ENCODE measurements around the gene RASGRP4. TPM values are rescaled to one million over a fixed set of nuclear protein-coding genes. Genes with fewer than 3 reads are reported as not detected.
A peak's percentile ranks its signal among the peaks of the same experiment; 100 is the strongest.

Gene RASGRP4
- polyA plus RNA-seq, 2 of the 4 experiments (the other 2 are of a cell fraction): 0.22 to 0.30 TPM

DNA sequence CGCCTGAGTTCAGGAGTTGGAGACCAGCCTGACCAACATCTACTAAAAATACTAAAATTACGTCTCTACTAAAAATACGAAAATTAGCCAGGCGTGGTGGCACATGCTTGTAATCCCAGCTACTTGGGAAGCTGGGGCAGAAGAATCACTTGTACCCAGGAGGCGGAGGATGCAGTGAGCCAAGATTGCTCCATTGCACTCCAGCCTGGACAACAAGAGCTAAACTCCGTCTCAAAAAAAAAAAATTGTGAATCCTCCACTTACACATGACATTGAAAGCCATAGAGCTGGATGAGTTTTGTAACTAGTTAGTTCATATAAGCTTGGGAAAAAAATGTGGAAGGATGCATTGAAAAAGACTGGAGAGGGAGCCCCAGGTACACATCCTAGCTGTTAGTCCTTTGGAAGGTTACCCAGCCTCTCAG is 52.1 kb downstream of the RASGRP4 start:
- DNase-seq (ENCODE audit: low read depth in 1 of 2, low spot score in 1 of 2) (no peak), FAIRE-seq (no peak), ATAC-seq (no peak)
- ChIA-PET CTCF (interaction anchor here (0.6 to 7.3 kb wide), 37 partner anchors 9 to 472 kb away, joined by 3 to 67 read pairs (median 4); partner anchors contain the start of genes CATSPERG, FAM98C, GGN and KCNK6), POLR2A (interaction anchor here (0.6 to 3.5 kb wide), 27 partner anchors 8 to 557 kb away, joined by 3 to 89 read pairs (median 5); partner anchors contain the start of genes C19orf33, CATSPERG, EIF3K and FAM98C)
- 60% methylated on average over 6 of the region's 6 CpGs for WGBS (ENCODE audit: missing lambda C conversion rate)
- peak overlapping the region; percentile 75 for H3K4me2 ChIP-seq
- no peaks in the 10 kb centered on the region for H3K9me3 ChIP-seq
- peak overlapping the region; percentile 42 for H3K4me3 ChIP-seq
- H3K4me1 ChIP-seq: peaks cover 17% of the 10 kb centered on the region
- TF ChIP-seq, protein P1, sequence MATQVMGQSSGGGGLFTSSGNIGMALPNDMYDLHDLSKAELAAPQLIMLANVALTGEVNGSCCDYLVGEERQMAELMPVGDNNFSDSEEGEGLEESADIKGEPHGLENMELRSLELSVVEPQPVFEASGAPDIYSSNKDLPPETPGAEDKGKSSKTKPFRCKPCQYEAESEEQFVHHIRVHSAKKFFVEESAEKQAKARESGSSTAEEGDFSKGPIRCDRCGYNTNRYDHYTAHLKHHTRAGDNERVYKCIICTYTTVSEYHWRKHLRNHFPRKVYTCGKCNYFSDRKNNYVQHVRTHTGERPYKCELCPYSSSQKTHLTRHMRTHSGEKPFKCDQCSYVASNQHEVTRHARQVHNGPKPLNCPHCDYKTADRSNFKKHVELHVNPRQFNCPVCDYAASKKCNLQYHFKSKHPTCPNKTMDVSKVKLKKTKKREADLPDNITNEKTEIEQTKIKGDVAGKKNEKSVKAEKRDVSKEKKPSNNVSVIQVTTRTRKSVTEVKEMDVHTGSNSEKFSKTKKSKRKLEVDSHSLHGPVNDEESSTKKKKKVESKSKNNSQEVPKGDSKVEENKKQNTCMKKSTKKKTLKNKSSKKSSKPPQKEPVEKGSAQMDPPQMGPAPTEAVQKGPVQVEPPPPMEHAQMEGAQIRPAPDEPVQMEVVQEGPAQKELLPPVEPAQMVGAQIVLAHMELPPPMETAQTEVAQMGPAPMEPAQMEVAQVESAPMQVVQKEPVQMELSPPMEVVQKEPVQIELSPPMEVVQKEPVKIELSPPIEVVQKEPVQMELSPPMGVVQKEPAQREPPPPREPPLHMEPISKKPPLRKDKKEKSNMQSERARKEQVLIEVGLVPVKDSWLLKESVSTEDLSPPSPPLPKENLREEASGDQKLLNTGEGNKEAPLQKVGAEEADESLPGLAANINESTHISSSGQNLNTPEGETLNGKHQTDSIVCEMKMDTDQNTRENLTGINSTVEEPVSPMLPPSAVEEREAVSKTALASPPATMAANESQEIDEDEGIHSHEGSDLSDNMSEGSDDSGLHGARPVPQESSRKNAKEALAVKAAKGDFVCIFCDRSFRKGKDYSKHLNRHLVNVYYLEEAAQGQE (IDR thresholded peaks at IDR 0.05): no peak
- TF ChIP-seq CHD2 (IDR thresholded peaks at IDR 0.05; ENCODE audit: low read length, partially characterized antibody) (no peak), TFCP2L1 (CRISPR knock-in tag; IDR thresholded peaks at IDR 0.05) (no peak), RARB (CRISPR knock-in tag; IDR thresholded peaks at IDR 0.05) (no peak), FOSL2 (IDR thresholded peaks at IDR 0.05) (no peak), FOSL2 (CRISPR knock-in tag; IDR thresholded peaks at IDR 0.05) (no peak), BHLHE40 (IDR thresholded peaks at IDR 0.05; ENCODE audit: low read depth, low read length) (no peak), HOXB5 (CRISPR knock-in tag; IDR thresholded peaks at IDR 0.05) (no peak), RFX5 (IDR thresholded peaks at IDR 0.05) (no peak), KDM1A (IDR thresholded peaks at IDR 0.05; ENCODE audit: low read depth) (no peak), ESRRA (IDR thresholded peaks at IDR 0.05; ENCODE audit: borderline replicate concordance, low read length) (no peak), HOXB13 (CRISPR knock-in tag; IDR thresholded peaks at IDR 0.05; ENCODE audit: low read depth) (no peak), MAFK (IDR thresholded peaks at IDR 0.05; ENCODE audit: partially characterized antibody) (no peak)
- TF ChIP-seq, protein P2, sequence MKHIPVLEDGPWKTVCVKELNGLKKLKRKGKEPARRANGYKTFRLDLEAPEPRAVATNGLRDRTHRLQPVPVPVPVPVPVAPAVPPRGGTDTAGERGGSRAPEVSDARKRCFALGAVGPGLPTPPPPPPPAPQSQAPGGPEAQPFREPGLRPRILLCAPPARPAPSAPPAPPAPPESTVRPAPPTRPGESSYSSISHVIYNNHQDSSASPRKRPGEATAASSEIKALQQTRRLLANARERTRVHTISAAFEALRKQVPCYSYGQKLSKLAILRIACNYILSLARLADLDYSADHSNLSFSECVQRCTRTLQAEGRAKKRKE (CRISPR knock-in tag; IDR thresholded peaks at IDR 0.05; ENCODE audit: low read depth): no peak
- TF ChIP-seq, protein P3, sequence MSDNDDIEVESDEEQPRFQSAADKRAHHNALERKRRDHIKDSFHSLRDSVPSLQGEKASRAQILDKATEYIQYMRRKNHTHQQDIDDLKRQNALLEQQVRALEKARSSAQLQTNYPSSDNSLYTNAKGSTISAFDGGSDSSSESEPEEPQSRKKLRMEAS (IDR thresholded peaks at IDR 0.05): no peak
- peak overlapping the region; percentile 73 to 82 for H3K27ac ChIP-seq

DNA sequence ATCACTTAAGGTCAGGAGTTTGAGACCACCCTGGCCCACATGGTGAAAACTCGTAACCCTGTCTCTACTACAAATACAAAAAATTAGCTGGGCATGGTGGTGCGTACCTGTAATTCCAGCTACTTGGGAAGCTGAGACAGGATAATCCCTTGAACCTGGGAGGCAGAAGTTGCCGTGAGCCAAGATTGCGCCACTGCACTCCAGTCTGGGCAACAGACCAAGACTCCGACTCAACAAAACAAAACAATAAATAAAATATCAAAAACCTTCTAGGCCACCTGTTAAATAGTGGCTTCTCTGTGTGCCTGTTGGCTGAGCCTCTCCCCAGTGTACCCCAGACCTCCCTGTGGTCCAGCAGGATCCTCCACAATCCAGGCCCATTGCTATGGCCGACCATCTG is 54.9 kb downstream of the RASGRP4 start:
- DNase-seq (ENCODE audit: low read depth in 1 of 2, low spot score in 1 of 2) (no peak), ATAC-seq (no peak), FAIRE-seq (no peak)
- TF ChIP-seq ZC3H11A (IDR thresholded peaks at IDR 0.05) (no peak), RARB (CRISPR knock-in tag; IDR thresholded peaks at IDR 0.05) (no peak), ESRRA (IDR thresholded peaks at IDR 0.05; ENCODE audit: borderline replicate concordance, low read length) (no peak), CEBPB (IDR thresholded peaks at IDR 0.05) (peak; percentile 30 to 73; a peak in 2 of 4 replicates), RAD21 (conservative IDR thresholded peaks at IDR 0.05 in 1 of 2, IDR thresholded peaks at IDR 0.05 in 1 of 2) (no peak)
- TF ChIP-seq, protein P4, sequence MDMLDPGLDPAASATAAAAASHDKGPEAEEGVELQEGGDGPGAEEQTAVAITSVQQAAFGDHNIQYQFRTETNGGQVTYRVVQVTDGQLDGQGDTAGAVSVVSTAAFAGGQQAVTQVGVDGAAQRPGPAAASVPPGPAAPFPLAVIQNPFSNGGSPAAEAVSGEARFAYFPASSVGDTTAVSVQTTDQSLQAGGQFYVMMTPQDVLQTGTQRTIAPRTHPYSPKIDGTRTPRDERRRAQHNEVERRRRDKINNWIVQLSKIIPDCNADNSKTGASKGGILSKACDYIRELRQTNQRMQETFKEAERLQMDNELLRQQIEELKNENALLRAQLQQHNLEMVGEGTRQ (IDR thresholded peaks at IDR 0.05): no peak
- no peak overlapping the region for H3K4me2 ChIP-seq
- H3K27ac ChIP-seq: no peak overlapping the region
- ChIA-PET POLR2A (interaction anchor here (0.7 kb wide), 1 partner anchor 559 kb away, joined by 3 read pairs; no protein-coding TSS in a partner anchor), CTCF (interaction anchor here (0.5 to 1.1 kb wide), 6 partner anchors 10 to 469 kb away, joined by 3 to 5 read pairs (median 3); no protein-coding TSS in a partner anchor)
- H3K4me3 ChIP-seq: no peak overlapping the region
- H3K9me3 ChIP-seq: no peaks in the 10 kb centered on the region
- peaks cover 12% of the 10 kb centered on the region for H3K4me1 ChIP-seq
- 65% methylated on average over 6 of the region's 6 CpGs for WGBS (ENCODE audit: missing lambda C conversion rate)

Data from A549 (cell line).